Testis (tissue), 3 donors: ENCODE results near the gene TRIM9. TPM values are rescaled to one million over a fixed set of nuclear protein-coding genes. Genes with fewer than 3 reads are reported as not detected.

Experiments
- DNase-seq: peaks from one replicate; pipeline ENCODE4 v3.0.0-alpha.2; 2019
- H3K27ac ChIP-seq, 2 donors: fragments of 200-600 bp; sonication (generic); one replicate each; pipeline ENCODE4 v1.5.1; 2019
- H3K27me3 ChIP-seq: fragments of 200-600 bp; sonication (generic); one replicate; pipeline ENCODE4 v1.5.1; 2019
- H3K36me3 ChIP-seq: fragments of 200-600 bp; sonication (generic); one replicate; pipeline ENCODE4 v1.5.1; 2017; ENCODE audit warnings: low read depth; ENCODE audit errors: missing control alignments
- H3K4me1 ChIP-seq: fragments of 200-600 bp; sonication (generic); one replicate; pipeline ENCODE4 v1.5.1; 2019
- H3K4me3 ChIP-seq, 2 donors: fragments of 200-600 bp; sonication (generic); one replicate each; pipeline ENCODE4 v1.5.1; 2017 to 2019
- H3K9me3 ChIP-seq: fragments of 200-600 bp; sonication (generic); one replicate; pipeline ENCODE4 v1.5.1; 2017
- CTCF ChIP-seq, 3 experiments: fragments of 450-650 bp in 2 of 3; fragments of 200-600 bp in 1 of 3; sonication (generic) in 1 of 3; IDR thresholded peaks; one replicate each; pipeline ENCODE4 v1.5.1; 2016 to 2019; ENCODE audit warnings: antibody characterized with exemption in 3 of 3, mild to moderate bottlenecking in 2 of 3, moderate library complexity in 1 of 3
- POLR2A ChIP-seq: fragments of 450-650 bp; IDR thresholded peaks from one replicate; pipeline ENCODE4 v1.6.1; 2017; ENCODE audit warnings: antibody characterized with exemption, mild to moderate bottlenecking, moderate library complexity
- WGBS, 2 donors: methylation state at CpG; one replicate each; pipeline ENCODE4 v1.1.5; 2018; 5-methylcytosine and 5-hydroxymethylcytosine counted together
- intact Hi-C: fragments of 100-400 bp; cut with DNase I; formaldehyde crosslinking; loops from one replicate; pipeline ENCODE4 v1.15.1; 2023; ENCODE audit warnings: low total_unique reads
- polyA plus RNA-seq: library from polyadenylated mRNA; stranded (reverse); fragments of 350-450 nt; fragmentation: Illumina TruSeq; extraction: RNeasy Lipid Tissue Mini Kit (QIAGEN cat#74804); gene quantifications from one replicate; pipeline ENCODE4 v1.2.3, GENCODE V29; 2014; ENCODE audit warnings: low read depth, low replicate concordance; ENCODE audit not compliant: insufficient read depth
- total RNA-seq, 2 donors: library from RNA; depleted of rRNA; stranded (reverse); fragments of >200 nt; gene quantifications; one replicate each; pipeline ENCODE4 v1.2.3, GENCODE V29; 2016

The TRIM9 gene
- total and polyA plus RNA-seq, 3 donors from 2014 or later, result 2.1 to 8.5 (median 6.0) TPM

GRCh38 chr14:50932156-50932555, 162.7 kb downstream of the TRIM9 start:
- Histone ChIP-seq H3K9me3 (no peaks in the 10 kb centered on the region), H3K4me1 (no peaks in the 10 kb centered on the region), H3K4me3 (no peak overlapping the region), H3K27me3 (no peaks in the 10 kb centered on the region), H3K36me3 (no peaks in the 10 kb centered on the region), H3K27ac (no peak overlapping the region)
- intact Hi-C loops, result no loop called here
- no peak for DNase-seq
- TF ChIP-seq CTCF (IDR thresholded peaks at IDR 0.05) (no peak), POLR2A (no peak)
- WGBS, 2 donors, result 78 to 94% methylated on average over 1 of the region's 1 CpG

GRCh38 chr14:50931559-50931958, 163.3 kb downstream of the TRIM9 start:
- H3K9me3 ChIP-seq, result no peaks in the 10 kb centered on the region
- DNase-seq, result no peak
- no peaks in the 10 kb centered on the region for H3K27me3 ChIP-seq
- H3K36me3 ChIP-seq, result no peaks in the 10 kb centered on the region
- intact Hi-C loops, result no loop called here
- TF ChIP-seq POLR2A (no peak), CTCF (IDR thresholded peaks at IDR 0.05) (no peak)
- no peak overlapping the region for H3K27ac ChIP-seq
- H3K4me3 ChIP-seq, result no peak overlapping the region
- WGBS, 2 donors, result 88 to 98% methylated on average over 3 of the region's 3 CpGs
- no peaks in the 10 kb centered on the region for H3K4me1 ChIP-seq

- Histone ChIP-seq H3K27ac (no peak overlapping the region), H3K9me3 (no peaks in the 10 kb centered on the region), H3K4me1 (no peaks in the 10 kb centered on the region), H3K27me3 (no peaks in the 10 kb centered on the region), H3K4me3 (no peak overlapping the region), H3K36me3 (no peaks in the 10 kb centered on the region)
- WGBS, 2 donors, result 86 to 90% methylated on average over 2 of the region's 2 CpGs
- no peak for DNase-seq
- intact Hi-C loops, result no loop called here
- no peak for TF ChIP-seq POLR2A
- TF ChIP-seq CTCF (IDR thresholded peaks at IDR 0.05), result no peak
These were observed 165.4 kb downstream of the TRIM9 start for GRCh38 chr14:50929506-50929905.

- H3K36me3 ChIP-seq, result no peaks in the 10 kb centered on the region
- H3K27me3 ChIP-seq, result no peaks in the 10 kb centered on the region
- no peaks in the 10 kb centered on the region for H3K4me1 ChIP-seq
- intact Hi-C loops, result no loop called here
- no peak overlapping the region for H3K27ac ChIP-seq
- no peaks in the 10 kb centered on the region for H3K9me3 ChIP-seq
- TF ChIP-seq CTCF (IDR thresholded peaks at IDR 0.05), result no peak
- no peak for TF ChIP-seq POLR2A
- H3K4me3 ChIP-seq, result no peak overlapping the region
- WGBS, 2 donors, result 90 to 95% methylated on average over 6 of the region's 6 CpGs
- DNase-seq, result no peak
These were observed 166.8 kb downstream of the TRIM9 start for GRCh38 chr14:50928002-50928635.

GRCh38 chr14:50926851-50927386, 168.0 kb downstream of the TRIM9 start:
- no peak for DNase-seq

More at GRCh38 chr14:50926851-50927386, 168.0 kb downstream of the TRIM9 start:
- WGBS, 2 donors, result 86 to 89% methylated on average over 3 of the region's 3 CpGs
- no peaks in the 10 kb centered on the region for H3K4me1 ChIP-seq
- TF ChIP-seq POLR2A (no peak), CTCF (IDR thresholded peaks at IDR 0.05) (no peak)
- no peaks in the 10 kb centered on the region for H3K36me3 ChIP-seq
- no peaks in the 10 kb centered on the region for H3K27me3 ChIP-seq
- no peak overlapping the region for H3K27ac ChIP-seq
- intact Hi-C loops, result no loop called here
- no peaks in the 10 kb centered on the region for H3K9me3 ChIP-seq
- no peak overlapping the region for H3K4me3 ChIP-seq
